Keratinocyte (primary cell): ENCODE data around the gene MED23.

Experiments used
- CTCF ChIP-seq, 3 experiments: IDR thresholded peaks in 1 of 3; conservative IDR thresholded peaks in 1 of 3; optimal IDR thresholded peaks in 1 of 3; 2 replicates in 2 of 3; 3 replicates in 1 of 3; pipeline versions ENCODE3 to v1.5.1; 2011; ENCODE audit warnings: low read length in 3 of 3, mild to moderate bottlenecking in 3 of 3, moderate library complexity in 2 of 3, control low read depth in 1 of 3, inconsistent platforms in 1 of 3; ENCODE audit not compliant: insufficient read depth in 2 of 3; ENCODE audit errors: extremely low read depth in 1 of 3
- EZH2 ChIP-seq: IDR thresholded peaks from one replicate; pipeline ENCODE4 v1.6.1; 2012; ENCODE audit warnings: inconsistent platforms, mild to moderate bottlenecking, low read length, moderate library complexity

GRCh38 chr6:131568726-131569125 lies 59.3 kb downstream of the MED23 start:
- TF ChIP-seq CTCF (optimal IDR thresholded peaks at IDR 0.05 in 1 of 3, IDR thresholded peaks at IDR 0.05 in 1 of 3, conservative IDR thresholded peaks at IDR 0.05 in 1 of 3; ENCODE audit: extremely low read depth in 1 of 3, insufficient read depth in 2 of 3, low read length in 3 of 3) (no peak), EZH2 (no peak)
